Duodenal mucosa (tissue), 2 donors: Measurements from ENCODE around the gene DIPK1A.
"Not testable (repeated sequence)": the region's sequence is repeated elsewhere in the genome, so short reads cannot be mapped to it uniquely, and the experiment has no call there.

Experiments used
- H3K27ac ChIP-seq: one replicate; pipeline ENCODE4 v1.7.0; 2013; ENCODE audit warnings: low read depth, low read length
- H3K27me3 ChIP-seq, 2 donors: one replicate each; pipeline ENCODE4 v1.7.0; 2013; ENCODE audit warnings: low read length in 2 of 2, control low read depth in 1 of 2; ENCODE audit not compliant: insufficient read depth in 2 of 2, control insufficient read depth in 1 of 2
- H3K36me3 ChIP-seq, 2 donors: one replicate each; pipeline ENCODE4 v1.7.0; 2013; ENCODE audit warnings: low read length in 2 of 2, control low read depth in 1 of 2; ENCODE audit not compliant: insufficient read depth in 2 of 2, control insufficient read depth in 1 of 2
- H3K4me1 ChIP-seq, 2 donors: one replicate each; pipeline ENCODE4 v1.7.0; 2013; ENCODE audit warnings: low read length in 2 of 2, control low read depth in 1 of 2; ENCODE audit not compliant: insufficient read depth in 2 of 2, control insufficient read depth in 1 of 2
- H3K4me3 ChIP-seq, 2 donors: one replicate each; pipeline ENCODE4 v1.7.0; 2013; ENCODE audit warnings: low read length in 2 of 2, low read depth in 1 of 2
- H3K9ac ChIP-seq, 2 donors: one replicate each; pipeline ENCODE4 v1.7.0; 2013; ENCODE audit warnings: low read length in 2 of 2, low read depth in 1 of 2
- H3K9me3 ChIP-seq, 2 donors: one replicate each; pipeline ENCODE4 v1.7.0; 2013; ENCODE audit warnings: low read length in 2 of 2, control low read depth in 1 of 2; ENCODE audit not compliant: control insufficient read depth in 1 of 2

Gene DIPK1A

GRCh38 chr1:92901699-92902405 is 59.4 kb downstream of the DIPK1A start:
- Histone ChIP-seq H3K27ac (no peak overlapping the region), H3K4me3 (no peak overlapping the region), H3K9me3 (no peaks in the 10 kb centered on the region), H3K4me1 (no peaks in the 10 kb centered on the region), H3K36me3 (no peaks in the 10 kb centered on the region), H3K27me3 (no peaks in the 10 kb centered on the region), H3K9ac (no peak overlapping the region)

- H3K36me3 ChIP-seq, result no peaks in the 10 kb centered on the region
- no peaks in the 10 kb centered on the region for H3K9me3 ChIP-seq
- no peaks in the 10 kb centered on the region for H3K4me1 ChIP-seq
- H3K9ac ChIP-seq, result no peak overlapping the region
- H3K27me3 ChIP-seq, result no peaks in the 10 kb centered on the region
- no peak overlapping the region for H3K4me3 ChIP-seq
- H3K27ac ChIP-seq, result no peak overlapping the region
Observed at GRCh38 chr1:92901126-92901525, 60.1 kb downstream of the DIPK1A start.

- no peaks in the 10 kb centered on the region for H3K9me3 ChIP-seq
- no peaks in the 10 kb centered on the region for H3K27me3 ChIP-seq
- no peaks in the 10 kb centered on the region for H3K4me1 ChIP-seq
- no peak overlapping the region for H3K9ac ChIP-seq
- no peak overlapping the region for H3K27ac ChIP-seq
- H3K36me3 ChIP-seq, result no peaks in the 10 kb centered on the region
- H3K4me3 ChIP-seq, result no peak overlapping the region
Observed at GRCh38 chr1:92900539-92900938, 60.7 kb downstream of the DIPK1A start.

DNA sequence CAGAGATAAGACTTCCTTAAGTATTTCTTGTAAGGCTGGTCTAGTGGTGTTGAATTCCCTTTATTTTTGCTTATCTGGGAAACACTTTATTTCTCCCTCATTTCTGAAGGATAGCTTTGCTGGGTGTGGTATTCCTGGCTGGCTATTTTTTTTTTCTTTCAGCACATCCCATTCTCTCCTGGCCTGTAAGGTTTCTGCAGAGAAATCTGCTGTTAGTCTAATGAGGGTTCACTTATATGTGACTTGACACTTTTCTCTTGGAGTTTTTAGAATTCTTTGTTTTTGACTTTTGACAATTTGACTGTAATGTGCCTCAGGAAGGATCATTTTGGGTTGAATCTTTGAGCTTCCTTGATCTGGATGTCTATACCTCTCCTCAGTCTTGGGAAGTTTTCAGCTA is 61.5 kb downstream of the DIPK1A start:
- H3K27ac ChIP-seq, result no peak overlapping the region
- no peak overlapping the region for H3K4me3 ChIP-seq
- H3K9me3 ChIP-seq, result no peaks in the 10 kb centered on the region
- no peaks in the 10 kb centered on the region for H3K4me1 ChIP-seq
- H3K27me3 ChIP-seq, result no peaks in the 10 kb centered on the region
- no peaks in the 10 kb centered on the region for H3K36me3 ChIP-seq
- H3K9ac ChIP-seq, result no peak overlapping the region

- not testable (repeated sequence) for H3K27me3 ChIP-seq, H3K9me3 ChIP-seq, H3K9ac ChIP-seq, H3K4me3 ChIP-seq, H3K36me3 ChIP-seq, H3K27ac ChIP-seq, H3K4me1 ChIP-seq
Observed at GRCh38 chr1:92898053-92898452, 63.2 kb downstream of the DIPK1A start.

GRCh38 chr1:92887465-92887864 is 73.8 kb downstream of the DIPK1A start:
- peaks cover 2 to 4% of the 10 kb centered on the region in 2 donors for H3K9me3 ChIP-seq
- H3K4me3 ChIP-seq, result no peak overlapping the region
- H3K27me3 ChIP-seq, result no peaks in the 10 kb centered on the region
- H3K4me1 ChIP-seq, result no peaks in the 10 kb centered on the region
- no peaks in the 10 kb centered on the region for H3K36me3 ChIP-seq
- no peak overlapping the region for H3K27ac ChIP-seq
- H3K9ac ChIP-seq, result no peak overlapping the region

GRCh38 chr1:92886886-92887419 is 74.3 kb downstream of the DIPK1A start:
- peaks cover 2 to 4% of the 10 kb centered on the region in 2 donors for H3K9me3 ChIP-seq
- H3K36me3 ChIP-seq, result no peaks in the 10 kb centered on the region
- no peak overlapping the region for H3K4me3 ChIP-seq
- no peaks in the 10 kb centered on the region for H3K4me1 ChIP-seq
- H3K27me3 ChIP-seq, result no peaks in the 10 kb centered on the region
- no peak overlapping the region for H3K27ac ChIP-seq
- H3K9ac ChIP-seq, result no peak overlapping the region

- H3K36me3 ChIP-seq, result no peaks in the 10 kb centered on the region
- no peak overlapping the region for H3K27ac ChIP-seq
- H3K4me3 ChIP-seq, result no peak overlapping the region
- peaks cover 0 to 3% of the 10 kb centered on the region in 2 donors for H3K9me3 ChIP-seq
- H3K4me1 ChIP-seq, result no peaks in the 10 kb centered on the region
- H3K9ac ChIP-seq, result no peak overlapping the region
- no peaks in the 10 kb centered on the region for H3K27me3 ChIP-seq
Observed at GRCh38 chr1:92884195-92884594, 77.1 kb downstream of the DIPK1A start.

DNA sequence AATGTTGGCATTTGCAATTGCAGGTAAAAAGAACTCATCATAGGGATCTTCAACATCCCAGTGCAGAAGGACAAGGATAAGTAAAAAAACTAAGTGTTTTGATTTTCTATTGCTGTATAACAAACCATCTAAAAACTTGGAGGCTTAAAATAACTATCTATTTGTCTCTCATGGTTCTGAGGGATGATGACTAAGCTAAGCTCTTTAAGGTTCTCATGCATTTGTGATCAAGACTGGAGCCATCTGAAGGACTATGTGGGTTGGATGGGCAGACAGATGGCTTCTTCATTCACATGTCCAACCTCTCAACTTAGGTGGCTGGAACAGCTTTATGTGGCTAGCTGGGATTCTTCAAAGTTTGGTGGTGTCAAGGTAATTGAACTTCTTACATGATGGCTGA is 78.0 kb downstream of the DIPK1A start:
- H3K36me3 ChIP-seq, result no peaks in the 10 kb centered on the region
- H3K4me1 ChIP-seq, result no peaks in the 10 kb centered on the region
- H3K9ac ChIP-seq, result no peak overlapping the region
- no peak overlapping the region for H3K4me3 ChIP-seq
- no peaks in the 10 kb centered on the region for H3K9me3 ChIP-seq
- H3K27me3 ChIP-seq, result no peaks in the 10 kb centered on the region
- H3K27ac ChIP-seq, result no peak overlapping the region

DNA sequence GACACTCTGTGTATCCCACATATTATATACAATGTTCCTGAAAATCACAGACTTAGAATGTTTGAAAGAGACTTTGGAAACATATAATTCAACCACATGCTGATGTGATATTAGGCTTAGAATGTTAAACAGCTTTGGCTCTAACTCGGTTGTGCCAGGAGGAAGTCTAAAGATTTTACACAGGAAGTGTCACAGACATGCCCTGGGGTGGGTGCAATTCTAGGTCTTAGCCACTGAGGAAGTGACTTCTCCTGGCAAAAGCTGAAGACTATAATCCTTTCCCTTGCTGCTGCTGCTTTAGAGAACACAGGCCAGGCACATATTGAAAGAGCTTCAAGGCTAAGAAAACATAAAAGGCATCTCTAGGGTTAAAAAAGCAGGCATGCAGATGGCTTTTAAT is 78.4 kb downstream of the DIPK1A start:
- H3K4me1 ChIP-seq, result peaks cover 0 to 2% of the 10 kb centered on the region in 2 donors
- H3K9me3 ChIP-seq, result no peaks in the 10 kb centered on the region
- no peak overlapping the region for H3K27ac ChIP-seq
- H3K9ac ChIP-seq, result no peak overlapping the region
- H3K36me3 ChIP-seq, result no peaks in the 10 kb centered on the region
- H3K4me3 ChIP-seq, result no peak overlapping the region
- no peaks in the 10 kb centered on the region for H3K27me3 ChIP-seq
